Activated CD8-positive, alpha-beta memory T cell treated with anti-CD3 and anti-CD28 coated beads, Interleukin-2, amount 50 U/mL, for 1 hour (primary cell): ENCODE results near the gene IFI27L1.

Source experiments
- DNase-seq: peaks from one replicate; pipeline ENCODE4 v3.0.0-alpha.2; 2020; ENCODE audit errors: extremely low read depth

The IFI27L1 gene

GRCh38 chr14:94079891-94080620, 1.1 kb upstream of the IFI27L1 start:
- DNase-seq: no peak

- DNase-seq: no peak
These were observed 293 bp downstream of the IFI27L1 start for GRCh38 chr14:94081386-94081820.

- no peak for DNase-seq
These were observed 6.8 kb downstream of the IFI27L1 start for GRCh38 chr14:94087891-94088290.

GRCh38 chr14:94088516-94088915, 7.4 kb downstream of the IFI27L1 start:
- no peak for DNase-seq

GRCh38 chr14:94089479-94089878, 8.4 kb downstream of the IFI27L1 start:
- no peak for DNase-seq

- DNase-seq: no peak
These were observed 12.3 kb downstream of the IFI27L1 start for GRCh38 chr14:94093418-94093817.

- DNase-seq: no peak
These were observed 16.0 kb downstream of the IFI27L1 start for GRCh38 chr14:94097091-94097490.

- no peak for DNase-seq
These were observed 17.3 kb downstream of the IFI27L1 start for GRCh38 chr14:94098326-94098992.

GRCh38 chr14:94099006-94099405, 17.9 kb downstream of the IFI27L1 start:
- no peak for DNase-seq

- DNase-seq: no peak
These were observed 19.7 kb downstream of the IFI27L1 start for GRCh38 chr14:94100847-94101246.

- no peak for DNase-seq
These were observed 20.6 kb downstream of the IFI27L1 start for GRCh38 chr14:94101748-94102147.

GRCh38 chr14:94102768-94103482, 21.8 kb downstream of the IFI27L1 start:
- DNase-seq: no peak

- no peak for DNase-seq
These were observed 22.5 kb downstream of the IFI27L1 start for GRCh38 chr14:94103554-94104150.

GRCh38 chr14:94104731-94105130, 23.6 kb downstream of the IFI27L1 start:
- DNase-seq: no peak

GRCh38 chr14:94109915-94110250, 28.8 kb downstream of the IFI27L1 start:
- DNase-seq: no peak

GRCh38 chr14:94110552-94111181, 29.6 kb downstream of the IFI27L1 start, which contains the start of gene IFI27:
IFI27 (plus strand) TSS chr14:94110736.
- DNase-seq: no peak

GRCh38 chr14:94111276-94112095, 30.4 kb downstream of the IFI27L1 start:
- no peak for DNase-seq

GRCh38 chr14:94112513-94113063, 31.5 kb downstream of the IFI27L1 start:
- no peak for DNase-seq

GRCh38 chr14:94113073-94113472, 32.0 kb downstream of the IFI27L1 start:
- DNase-seq: no peak

GRCh38 chr14:94113490-94113889, 32.4 kb downstream of the IFI27L1 start:
- no peak for DNase-seq
